K562 (cell line): ENCODE measurements around the gene GJC2. TPM values are rescaled to one million over a fixed set of nuclear protein-coding genes. Genes with fewer than 3 reads are reported as not detected.

ENCODE experiments used
- CUX1 ChIP-seq: fragments of 200-800 bp; sonication (Bioruptor generic); IDR thresholded peaks from 2 replicates; pipeline ENCODE4 v1.6.1; 2016; ENCODE audit warnings: missing genetic modification characterization, missing compliant biosample characterization
- ESRRA ChIP-seq: fragments of 450-650 bp; IDR thresholded peaks from 2 replicates; pipeline ENCODE4 v1.6.1; 2014; ENCODE audit warnings: low read depth, mild to moderate bottlenecking, moderate library complexity, borderline replicate concordance
- HDAC8 ChIP-seq: fragments of 450-650 bp; IDR thresholded peaks from 2 replicates; pipeline ENCODE4 v1.6.1; 2016; ENCODE audit warnings: mild to moderate bottlenecking, missing genetic modification characterization, moderate library complexity, missing compliant biosample characterization
- KAT7 ChIP-seq: sonication (generic); formaldehyde crosslinking; IDR thresholded peaks from 2 replicates; pipeline ENCODE4 v1.8.0; 2022; ENCODE audit warnings: missing genetic modification reagents, mild to moderate bottlenecking, borderline replicate concordance
- NCOA4 ChIP-seq: fragments of 450-650 bp; IDR thresholded peaks from 2 replicates; pipeline ENCODE4 v1.6.1; 2018; ENCODE audit warnings: mild to moderate bottlenecking; ENCODE audit not compliant: partially characterized antibody
- NUFIP1 ChIP-seq: fragments of 450-650 bp; IDR thresholded peaks from 2 replicates; pipeline ENCODE4 v1.6.1; 2018; ENCODE audit not compliant: partially characterized antibody
- PURB ChIP-seq: sonication (generic); formaldehyde crosslinking; IDR thresholded peaks from 2 replicates; pipeline ENCODE4 v1.9.0; 2021; ENCODE audit warnings: low read depth, mild to moderate bottlenecking, missing genetic modification reagents
- RERE ChIP-seq: sonication (generic); formaldehyde crosslinking; IDR thresholded peaks from 2 replicates; pipeline ENCODE4 v1.8.0; 2023; ENCODE audit warnings: missing genetic modification reagents, mild to moderate bottlenecking, borderline replicate concordance
- TARDBP ChIP-seq: fragments of 450-650 bp; IDR thresholded peaks from 2 replicates; pipeline ENCODE4 v1.6.1; 2016
- ZNF175 ChIP-seq: fragments of 200-800 bp; sonication (Bioruptor generic); IDR thresholded peaks from 2 replicates; pipeline ENCODE4 v1.6.1; 2016; ENCODE audit warnings: low read depth, mild to moderate bottlenecking, missing genetic modification characterization, missing compliant biosample characterization
- ZNF217 ChIP-seq: sonication (generic); formaldehyde crosslinking; IDR thresholded peaks from 2 replicates; pipeline ENCODE4 v1.8.0; 2022; ENCODE audit warnings: mild to moderate bottlenecking, missing genetic modification reagents
- ZNF24 ChIP-seq: fragments of 450-650 bp; IDR thresholded peaks from 2 replicates; pipeline ENCODE4 v1.6.1; 2016
- ZNF444 ChIP-seq: fragments of 250-450 bp; sonication (Bioruptor Pico); IDR thresholded peaks from 2 replicates; pipeline ENCODE4 v1.4.0; 2020; ENCODE audit warnings: mild to moderate bottlenecking, moderate library complexity
- ZNF75A ChIP-seq: fragments of 450-650 bp; formaldehyde crosslinking; IDR thresholded peaks from 2 replicates; pipeline ENCODE4 v1.4.0; 2020; ENCODE audit warnings: mild to moderate bottlenecking
- polyA plus RNA-seq, 8 experiments: library from polyadenylated mRNA; depleted of rRNA in 4 of 8; stranded (reverse) in 5 of 8; unstranded in 3 of 8; fragments of >200 nt; fragmentation: Nextera tagmentation in 2 of 8; fragmentation: Illumina TruSeq in 1 of 8; extraction: Ambion mirVana in 2 of 8; extraction: Trizol in 1 of 8; gene quantifications; 2 replicates each; pipeline versions ENCODE4 v1.2.1 to v1.2.3, GENCODE V29; 2011 to 2014; ENCODE audit warnings: inconsistent platforms in 1 of 8, missing spikeins in 1 of 8
- total RNA-seq, 7 experiments: library from RNA; depleted of rRNA in 6 of 7; stranded (reverse); fragments of >200 nt in 6 of 7; fragmentation: Illumina TruSeq in 2 of 7; extraction: Trizol in 2 of 7; gene quantifications; 2 replicates each; pipeline versions ENCODE4 v1.2.1 to v1.2.3, GENCODE V29; 2011 to 2021; ENCODE audit warnings: low replicate concordance in 1 of 7

Gene GJC2
- total and polyA plus RNA-seq, 9 of the 15 experiments (the other 6 are each of a cell fraction or from before 2014, with no cell fraction given) = 0.03 to 0.62 (median 0.11) TPM; not detected in 2

- TF ChIP-seq HDAC8 (no peak), CUX1 (CRISPR knock-in tag) (no peak), ZNF444 (CRISPR knock-in tag) (no peak), PURB (CRISPR knock-in tag) (no peak), ZNF75A (CRISPR knock-in tag) (no peak), RERE (CRISPR knock-in tag) (no peak), NUFIP1 (no peak), ZNF217 (CRISPR knock-in tag) (no peak), TARDBP (no peak), ESRRA (no peak), KAT7 (CRISPR knock-in tag) (no peak), NCOA4 (no peak), ZNF175 (CRISPR knock-in tag) (no peak), ZNF24 (peak; percentile 66; the same call in 1 of the 2 replicates)
Observed at GRCh38 chr1:228198977-228199590, 49.4 kb downstream of the GJC2 start (continued).
